ACHN (cell line): ENCODE results near the gene RFFL.
A peak's percentile ranks its signal among the peaks of the same experiment; 100 is the strongest.
"Not testable (repeated sequence)": the region's sequence is repeated elsewhere in the genome, so short reads cannot be mapped to it uniquely, and the experiment has no call there.

Source experiments
- DNase-seq: peaks from one replicate; pipeline ENCODE4 v3.0.0-alpha.2; 2015
- in situ Hi-C: cut with HindIII; loops from 2 replicates; pipeline ENCODE4 v1.10.0; 2017; ENCODE audit warnings: low sequenced_read_pairs, low pct_ligation_motif_present, low pct_unique_long_range_greater_than_20kb

RFFL gene

GRCh38 chr17:35021520-35022380 lies 41.8 kb downstream of the RFFL start:
- no peak for DNase-seq
- in situ Hi-C loops, result no loop called here

GRCh38 chr17:35019386-35020179 lies 43.9 kb downstream of the RFFL start:
- in situ Hi-C loops, result no loop called here

DNA sequence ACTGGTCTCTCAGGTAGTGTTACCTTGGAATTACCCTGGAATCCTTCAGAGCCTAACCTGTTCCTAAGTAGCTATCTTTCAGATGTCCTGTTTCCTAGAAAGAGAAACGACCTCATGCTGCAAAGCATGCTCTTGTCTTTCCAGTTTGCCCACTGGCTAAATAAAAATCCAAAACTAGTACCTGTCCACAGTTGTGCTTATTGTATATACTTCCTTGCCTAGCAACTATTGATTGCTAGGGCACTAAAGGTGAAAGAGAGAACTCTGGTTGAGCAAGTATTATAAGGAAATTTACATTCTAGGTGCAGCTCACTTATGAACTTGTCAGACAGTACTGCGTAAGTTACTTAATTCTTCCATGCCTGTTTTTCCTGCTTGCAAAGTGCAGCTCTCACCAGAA lies 44.7 kb downstream of the RFFL start:
- no peak for DNase-seq
- in situ Hi-C loops, result no loop called here

More at GRCh38 chr17:35019386-35020179, 43.9 kb downstream of the RFFL start:
- DNase-seq, result no peak

DNA sequence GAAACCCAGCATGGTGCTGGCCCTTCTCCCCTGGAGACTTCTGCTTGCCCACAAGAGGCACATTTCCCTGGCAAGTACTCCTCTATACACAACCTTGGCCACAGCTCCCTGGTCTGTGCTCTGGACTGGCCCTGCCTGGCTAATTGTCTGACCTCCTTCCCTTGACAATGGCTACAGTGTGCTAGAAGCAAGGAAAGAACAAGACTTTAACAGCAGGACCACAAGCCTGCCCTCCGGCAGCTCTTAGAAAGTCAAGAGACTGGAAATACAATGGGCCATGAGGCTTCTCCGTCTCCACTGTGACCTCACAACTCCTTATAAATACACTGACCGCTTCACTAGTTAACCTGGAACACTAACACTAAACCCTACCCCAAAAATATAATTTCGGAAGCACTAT lies 46.5 kb downstream of the RFFL start:
- in situ Hi-C loops, result no loop called here
- no peak for DNase-seq

- in situ Hi-C loops, result no loop called here
- DNase-seq, result no peak
These were observed 47.1 kb downstream of the RFFL start for GRCh38 chr17:35016369-35016768.

DNA sequence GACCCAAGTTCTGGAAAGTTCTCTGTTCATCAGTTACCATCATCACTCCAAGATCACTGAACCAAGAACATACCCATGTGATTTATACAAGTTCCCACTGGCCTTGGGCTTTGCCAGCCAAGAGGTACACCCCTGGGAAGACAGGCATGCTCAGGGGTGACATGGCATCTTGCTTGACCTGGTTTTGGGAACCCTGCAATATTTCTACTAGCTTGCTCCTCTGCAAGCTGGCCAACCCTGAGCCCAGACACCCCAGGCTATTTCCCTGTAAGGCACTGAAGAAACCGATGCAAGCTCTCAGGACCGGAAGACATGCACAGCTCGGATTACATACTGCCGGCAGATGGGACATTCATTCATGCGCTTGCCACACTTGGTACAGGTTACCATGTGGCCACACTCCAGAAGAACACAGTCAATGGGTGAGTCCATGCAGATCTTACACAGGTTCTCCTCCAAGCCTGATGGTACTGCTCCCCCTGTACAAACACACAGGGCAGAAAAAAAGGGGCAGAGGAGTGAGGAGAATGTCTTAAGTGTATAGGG lies 51.8 kb downstream of the RFFL start:
- in situ Hi-C loops, result no loop called here
- DNase-seq, result no peak

- DNase-seq, result no peak
- in situ Hi-C loops, result no loop called here
These were observed 53.4 kb downstream of the RFFL start for GRCh38 chr17:35010093-35010492.

DNA sequence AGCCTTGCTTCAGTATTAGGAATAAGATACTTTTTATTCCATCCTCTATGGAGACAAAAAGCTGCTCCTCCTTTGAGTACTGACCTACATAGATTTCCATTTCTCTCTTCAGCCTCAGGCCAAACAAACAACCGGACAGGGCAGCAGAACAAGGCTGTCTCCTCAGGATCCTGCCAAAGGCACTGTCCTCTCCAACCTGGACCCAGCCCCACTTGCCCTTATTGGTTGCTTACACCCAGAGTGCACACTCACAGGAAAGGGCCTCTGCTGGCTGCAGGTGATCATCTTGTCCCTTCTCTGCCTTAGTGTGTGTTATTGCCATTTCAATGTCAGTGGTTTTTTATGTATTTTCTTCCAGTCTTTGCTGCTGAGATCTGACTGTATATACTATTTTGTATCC lies 56.5 kb downstream of the RFFL start:
- no peak for DNase-seq
- in situ Hi-C loops, result no loop called here

GRCh38 chr17:35006345-35006744 lies 57.2 kb downstream of the RFFL start:
- in situ Hi-C loops, result no loop called here
- no peak for DNase-seq

GRCh38 chr17:35003778-35004177 lies 59.7 kb downstream of the RFFL start:
- in situ Hi-C loops, result no loop called here
- no peak for DNase-seq

- no peak for DNase-seq
- in situ Hi-C loops, result no loop called here
These were observed 60.5 kb downstream of the RFFL start for GRCh38 chr17:35002876-35003551.

- in situ Hi-C loops, result no loop called here
- DNase-seq, result no peak
These were observed 62.0 kb downstream of the RFFL start for GRCh38 chr17:35001549-35001948.

DNA sequence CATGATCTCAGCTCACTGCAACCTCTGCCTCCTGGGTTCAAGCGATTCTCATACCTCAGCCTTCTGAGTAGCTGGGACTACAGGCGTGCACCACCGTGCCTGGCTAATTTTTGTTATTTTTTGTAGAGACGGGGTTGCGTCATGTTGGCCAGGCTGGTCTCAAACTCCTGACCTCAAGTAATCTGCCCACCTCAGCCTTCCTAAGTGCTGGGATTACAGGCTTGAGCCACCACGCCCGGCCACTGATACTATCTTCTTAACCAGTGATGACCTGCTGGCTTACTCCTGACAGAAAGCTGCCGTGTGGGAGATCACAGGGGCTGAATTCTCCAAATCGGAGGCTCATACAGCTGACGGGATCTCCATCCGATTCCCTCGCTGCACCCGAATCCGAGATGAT lies 62.5 kb downstream of the RFFL start:
- in situ Hi-C loops, DNase-seq: not testable (repeated sequence)

DNA sequence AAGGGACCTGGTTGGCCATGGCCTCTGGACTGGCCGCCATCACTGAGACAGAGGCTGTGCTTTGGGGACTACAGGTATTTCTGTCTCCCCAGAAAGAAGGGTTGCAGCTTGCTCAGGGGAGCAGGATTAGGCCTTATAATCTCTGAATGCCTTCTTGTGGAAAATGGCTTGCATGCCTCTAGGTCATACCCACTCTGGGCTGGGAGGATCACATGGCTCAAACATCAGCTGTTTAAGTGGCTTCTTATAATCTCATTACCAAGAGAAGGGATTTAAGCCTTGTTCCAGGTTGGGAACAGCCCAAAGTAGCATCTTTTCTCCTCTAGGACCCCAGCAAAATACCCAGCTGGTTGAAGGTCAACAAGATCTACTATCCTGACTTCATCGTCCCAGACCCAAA lies 64.1 kb downstream of the RFFL start:
- no peak for DNase-seq
- in situ Hi-C loops, result no loop called here

- in situ Hi-C loops, result no loop called here
- peak; percentile 81 for DNase-seq
These were observed 65.3 kb downstream of the RFFL start for GRCh38 chr17:34998205-34998604.

DNA sequence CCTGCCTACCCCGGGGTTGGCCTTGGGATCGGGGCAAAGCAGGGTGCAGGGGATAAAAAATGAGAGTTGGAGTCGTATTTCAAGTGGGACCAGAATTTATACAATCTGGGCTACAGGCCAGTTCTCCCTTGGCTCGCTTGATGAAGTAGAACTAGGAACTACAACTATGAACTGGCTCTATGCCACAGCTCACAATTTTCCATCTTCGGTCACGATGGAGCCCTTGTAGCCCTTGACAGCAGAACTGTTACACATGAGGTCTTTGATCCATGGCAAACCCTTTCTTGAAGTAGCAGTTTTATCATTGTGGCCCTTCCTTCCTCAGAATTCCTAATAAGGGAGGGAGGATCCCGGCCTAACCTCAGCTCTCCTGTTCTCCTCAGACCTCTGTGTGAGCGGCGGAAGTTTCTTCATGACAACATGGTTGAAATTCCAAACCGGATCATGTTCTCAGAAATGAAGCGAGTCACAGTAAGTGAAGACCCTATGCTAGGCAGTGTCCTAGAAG lies 66.1 kb downstream of the RFFL start:
- in situ Hi-C loops, result no loop called here
- DNase-seq, result peak; percentile 44

GRCh38 chr17:34996422-34997285 lies 66.9 kb downstream of the RFFL start:
- DNase-seq, result no peak
- in situ Hi-C loops, result no loop called here

- DNase-seq, result no peak
- in situ Hi-C loops, result no loop called here
These were observed 70.5 kb downstream of the RFFL start for GRCh38 chr17:34993031-34993430.
